ENCODE results near the gene RMND1.

DNA sequence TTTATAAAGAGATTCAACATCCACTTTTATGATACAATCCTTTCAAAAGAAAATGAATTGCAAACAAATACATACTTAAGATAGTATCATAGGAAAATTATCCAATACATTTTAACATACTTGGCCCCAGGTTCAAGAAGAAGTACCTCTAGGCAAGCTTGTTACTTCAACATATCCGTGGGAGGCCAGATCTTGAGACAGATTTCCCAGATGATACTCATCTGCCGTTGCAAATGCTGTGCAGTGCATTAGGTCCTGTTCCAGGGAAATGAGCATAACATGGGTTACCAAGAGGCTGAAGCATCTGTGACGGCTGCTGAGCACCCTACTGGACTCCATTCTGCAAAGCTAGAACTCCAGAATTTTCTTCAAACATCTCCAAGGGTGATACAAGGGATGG lies 15.6 kb downstream of the RMND1 start:
- TF ChIP-seq POLR2A (IDR thresholded peaks at IDR 0.05), result no peak
- TF ChIP-seq CTCF (IDR thresholded peaks at IDR 0.05), result no peak

Data from adrenal gland (tissue), 5 donors.